ENCODE measurements around the gene GCN1.

DNA sequence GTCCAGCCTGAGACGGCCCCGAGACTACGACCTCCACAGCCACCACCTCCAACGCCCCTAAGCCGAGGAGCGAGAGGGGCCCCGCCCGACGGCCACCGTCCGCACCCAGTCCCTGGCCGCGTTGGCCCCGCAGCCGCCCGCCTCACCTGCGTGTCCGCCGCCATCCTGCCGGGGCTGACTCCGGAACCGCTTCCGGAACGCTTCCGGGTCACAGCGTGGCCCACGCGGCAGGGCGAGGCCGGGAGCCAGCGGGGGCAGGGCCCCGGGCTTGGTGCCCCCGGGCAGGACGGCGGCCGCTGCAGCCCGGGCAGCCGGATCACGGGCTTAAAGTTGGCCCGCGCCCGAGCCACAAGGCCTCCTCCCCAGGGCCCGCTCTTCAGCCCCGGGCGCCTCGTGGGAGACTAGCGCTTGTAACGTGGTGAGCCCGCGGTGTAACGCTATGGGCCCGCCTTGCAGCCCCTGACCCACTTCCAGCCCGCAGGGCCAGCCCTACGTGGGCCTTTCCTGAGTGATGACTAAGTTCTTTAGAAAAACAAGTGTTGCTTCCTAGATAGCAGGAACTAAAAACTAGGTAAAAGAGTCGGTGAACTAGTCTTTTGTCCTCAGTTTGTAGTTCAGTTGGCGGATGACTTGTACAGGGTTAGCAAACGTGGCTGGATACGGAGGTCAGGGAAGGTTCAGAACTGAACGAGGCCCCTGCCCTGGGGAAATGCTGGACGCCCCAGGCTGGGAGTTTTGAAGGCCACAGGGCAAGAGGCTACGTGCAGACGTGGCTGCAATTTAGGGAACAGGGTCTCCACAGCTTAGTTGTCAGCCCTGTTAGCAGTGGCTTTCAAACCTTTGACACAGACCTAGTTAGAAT lies at the start of gene GCN1:
- TF ChIP-seq, protein P1, sequence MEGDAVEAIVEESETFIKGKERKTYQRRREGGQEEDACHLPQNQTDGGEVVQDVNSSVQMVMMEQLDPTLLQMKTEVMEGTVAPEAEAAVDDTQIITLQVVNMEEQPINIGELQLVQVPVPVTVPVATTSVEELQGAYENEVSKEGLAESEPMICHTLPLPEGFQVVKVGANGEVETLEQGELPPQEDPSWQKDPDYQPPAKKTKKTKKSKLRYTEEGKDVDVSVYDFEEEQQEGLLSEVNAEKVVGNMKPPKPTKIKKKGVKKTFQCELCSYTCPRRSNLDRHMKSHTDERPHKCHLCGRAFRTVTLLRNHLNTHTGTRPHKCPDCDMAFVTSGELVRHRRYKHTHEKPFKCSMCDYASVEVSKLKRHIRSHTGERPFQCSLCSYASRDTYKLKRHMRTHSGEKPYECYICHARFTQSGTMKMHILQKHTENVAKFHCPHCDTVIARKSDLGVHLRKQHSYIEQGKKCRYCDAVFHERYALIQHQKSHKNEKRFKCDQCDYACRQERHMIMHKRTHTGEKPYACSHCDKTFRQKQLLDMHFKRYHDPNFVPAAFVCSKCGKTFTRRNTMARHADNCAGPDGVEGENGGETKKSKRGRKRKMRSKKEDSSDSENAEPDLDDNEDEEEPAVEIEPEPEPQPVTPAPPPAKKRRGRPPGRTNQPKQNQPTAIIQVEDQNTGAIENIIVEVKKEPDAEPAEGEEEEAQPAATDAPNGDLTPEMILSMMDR (optimal IDR thresholded peaks at IDR 0.05 in 1 of 3, IDR thresholded peaks at IDR 0.05 in 1 of 3, conservative IDR thresholded peaks at IDR 0.05 in 1 of 3; ENCODE audit: extremely low read depth in 1 of 3, insufficient read depth in 2 of 3, low read length in 3 of 3), result no peak
- no peak for TF ChIP-seq EZH2 (IDR thresholded peaks at IDR 0.05; ENCODE audit: low read length)
